GM13976 (cell line): ENCODE data around the gene FBL.
A peak's percentile ranks its signal among the peaks of the same experiment; 100 is the strongest.

Source experiments
- DNase-seq: peaks from one replicate; pipeline ENCODE4 v3.0.0; 2012; ENCODE audit warnings: low spot score
- in situ Hi-C: fragments of 300-500 bp; cut with MboI; formaldehyde crosslinking; loops from one replicate; pipeline ENCODE4 v1.12.0; 2022; ENCODE audit warnings: low sequenced_read_pairs, mixed read lengths, inconsistent platforms; ENCODE audit not compliant: unreplicated experiment
- TF ChIP-seq, protein P1 (sequence below): IDR thresholded peaks from 2 replicates; pipeline ENCODE4 v1.5.1; 2012; ENCODE audit warnings: borderline replicate concordance, mild to moderate bottlenecking; ENCODE audit not compliant: insufficient read depth; ENCODE audit errors: extremely low read depth, missing control alignments, control extremely low read depth

The FBL gene

GRCh38 chr19:39847525-39847924 lies 1.3 kb upstream of the FBL start:
- TF ChIP-seq, protein P1, sequence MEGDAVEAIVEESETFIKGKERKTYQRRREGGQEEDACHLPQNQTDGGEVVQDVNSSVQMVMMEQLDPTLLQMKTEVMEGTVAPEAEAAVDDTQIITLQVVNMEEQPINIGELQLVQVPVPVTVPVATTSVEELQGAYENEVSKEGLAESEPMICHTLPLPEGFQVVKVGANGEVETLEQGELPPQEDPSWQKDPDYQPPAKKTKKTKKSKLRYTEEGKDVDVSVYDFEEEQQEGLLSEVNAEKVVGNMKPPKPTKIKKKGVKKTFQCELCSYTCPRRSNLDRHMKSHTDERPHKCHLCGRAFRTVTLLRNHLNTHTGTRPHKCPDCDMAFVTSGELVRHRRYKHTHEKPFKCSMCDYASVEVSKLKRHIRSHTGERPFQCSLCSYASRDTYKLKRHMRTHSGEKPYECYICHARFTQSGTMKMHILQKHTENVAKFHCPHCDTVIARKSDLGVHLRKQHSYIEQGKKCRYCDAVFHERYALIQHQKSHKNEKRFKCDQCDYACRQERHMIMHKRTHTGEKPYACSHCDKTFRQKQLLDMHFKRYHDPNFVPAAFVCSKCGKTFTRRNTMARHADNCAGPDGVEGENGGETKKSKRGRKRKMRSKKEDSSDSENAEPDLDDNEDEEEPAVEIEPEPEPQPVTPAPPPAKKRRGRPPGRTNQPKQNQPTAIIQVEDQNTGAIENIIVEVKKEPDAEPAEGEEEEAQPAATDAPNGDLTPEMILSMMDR: no peak
- no peak for DNase-seq
- in situ Hi-C loops: loop anchor here (10.0 kb wide), 2 partner anchors 173 to 293 kb away; no protein-coding TSS in a partner anchor

DNA sequence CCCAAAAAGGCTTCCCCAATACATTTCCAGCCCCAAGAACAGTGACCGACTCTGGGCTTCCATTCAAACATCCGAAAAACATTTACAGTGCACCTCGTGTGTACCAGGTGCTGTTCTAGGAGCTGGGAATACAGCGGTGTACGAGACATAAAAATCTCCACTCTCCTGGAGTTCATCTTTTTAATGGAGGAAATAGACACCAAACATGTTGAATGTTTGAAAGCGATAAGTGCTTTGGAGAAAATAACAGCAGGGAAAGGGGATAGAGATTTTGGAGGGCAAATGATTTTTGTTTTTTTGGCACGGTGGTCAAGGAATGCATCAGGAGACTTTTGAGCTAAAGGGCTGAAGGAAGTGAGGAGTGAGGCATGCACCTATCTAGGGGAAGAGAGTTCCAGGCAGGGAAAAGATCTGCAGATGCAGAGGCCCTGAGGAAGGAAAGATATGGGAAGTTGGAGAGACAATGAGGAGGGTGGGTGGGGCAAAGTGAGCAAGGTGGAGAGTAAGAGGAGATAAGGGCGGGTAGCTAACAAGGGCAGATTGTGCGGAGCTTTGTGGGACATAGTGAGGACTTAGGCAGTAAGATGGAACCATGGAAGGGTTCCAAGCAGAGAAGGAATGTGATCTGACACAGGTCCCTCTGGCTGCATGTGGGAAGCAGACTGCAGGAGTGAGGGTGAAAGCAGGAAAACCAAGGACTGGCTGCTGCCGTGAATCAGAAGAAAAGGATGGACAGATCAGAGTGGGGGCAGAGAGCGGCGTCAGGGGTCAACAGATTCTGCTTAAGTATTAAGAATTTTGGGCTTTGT lies 703 bp upstream of the FBL start:
- in situ Hi-C loops: loop anchor here (10.0 kb wide), 2 partner anchors 172 to 292 kb away; no protein-coding TSS in a partner anchor

DNA sequence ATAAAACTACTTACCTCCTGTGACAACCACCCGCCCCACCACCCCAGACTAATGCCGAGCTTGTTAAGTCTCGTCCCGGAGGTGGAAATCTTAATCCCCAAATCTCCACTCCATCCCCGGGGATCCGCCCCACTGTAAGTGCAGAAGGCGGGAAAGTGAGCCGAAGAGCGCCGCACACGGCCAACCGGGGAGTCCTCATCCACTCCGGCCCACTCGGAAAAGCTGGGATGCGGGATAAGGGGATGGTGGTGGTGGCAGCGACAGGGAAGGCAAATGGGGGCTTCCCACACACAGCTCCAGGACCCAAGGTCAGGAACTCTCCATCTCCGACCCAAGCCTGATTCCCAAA lies 621 bp downstream of the FBL start:
- TF ChIP-seq, protein P1: peak; percentile 24
- in situ Hi-C loops: loop anchor here (10.0 kb wide), 2 partner anchors 171 to 291 kb away; no protein-coding TSS in a partner anchor
- DNase-seq: no peak

More for the DNA sequence above, 703 bp upstream of the FBL start:
- no peak for DNase-seq
- TF ChIP-seq, protein P1: no peak

- in situ Hi-C loops: loop anchor here (10.0 kb wide), 2 partner anchors 170 to 290 kb away; no protein-coding TSS in a partner anchor
- no peak for DNase-seq
- TF ChIP-seq, protein P1: no peak
Measured at GRCh38 chr19:39845172-39845571, 1.0 kb downstream of the FBL start.

GRCh38 chr19:39843919-39844793 lies 2.0 kb downstream of the FBL start:
- no peak for DNase-seq
- TF ChIP-seq, protein P1: peak; percentile 61
- in situ Hi-C loops: loop anchor here (10.0 kb wide), 2 partner anchors 169 to 289 kb away; no protein-coding TSS in a partner anchor
